Measurements from ENCODE around the gene TMEM72.

TMEM72 gene

GRCh38 chr10:44913350-44914081 lies 2.4 kb downstream of the TMEM72 start:
- H3K36me3 ChIP-seq (ENCODE audit: control insufficient read depth in 5 of 5, insufficient read depth in 5 of 5, low read length in 5 of 5), result no peaks in the 10 kb centered on the region
- no peaks in the 10 kb centered on the region for H3K9me3 ChIP-seq (ENCODE audit: control insufficient read depth in 5 of 5, low read length in 5 of 5)
- peaks cover 0 to 13% (median 8%) of the 10 kb centered on the region in 5 donors for H3K4me1 ChIP-seq (ENCODE audit: control insufficient read depth in 5 of 5, insufficient read depth in 5 of 5, low read length in 5 of 5)
- H3K27ac ChIP-seq (ENCODE audit: low read depth, low read length), result no peak overlapping the region
- peaks cover 0 to 3% (median 0%) of the 10 kb centered on the region in 5 donors for H3K27me3 ChIP-seq (ENCODE audit: control insufficient read depth in 5 of 5, insufficient read depth in 4 of 5, low read length in 5 of 5)
- H3K4me3 ChIP-seq (ENCODE audit: low read depth in 1 of 5, low read length in 5 of 5), result no peak overlapping the region
- H3K9ac ChIP-seq (ENCODE audit: low read length in 5 of 5), result no peak overlapping the region

GRCh38 chr10:44914891-44915290 lies 3.8 kb downstream of the TMEM72 start:
- Histone ChIP-seq H3K4me1 (ENCODE audit: control insufficient read depth in 5 of 5, insufficient read depth in 5 of 5, low read length in 5 of 5) (peaks cover 0 to 10% (median 8%) of the 10 kb centered on the region in 5 donors), H3K9me3 (ENCODE audit: control insufficient read depth in 5 of 5, low read length in 5 of 5) (no peaks in the 10 kb centered on the region), H3K27ac (ENCODE audit: low read depth, low read length) (no peak overlapping the region), H3K27me3 (ENCODE audit: control insufficient read depth in 5 of 5, insufficient read depth in 4 of 5, low read length in 5 of 5) (no peaks in the 10 kb centered on the region), H3K9ac (ENCODE audit: low read length in 5 of 5) (no peak overlapping the region), H3K36me3 (ENCODE audit: control insufficient read depth in 5 of 5, insufficient read depth in 5 of 5, low read length in 5 of 5) (no peaks in the 10 kb centered on the region), H3K4me3 (ENCODE audit: low read depth in 1 of 5, low read length in 5 of 5) (no peak overlapping the region)

GRCh38 chr10:44916429-44916828 lies 5.3 kb downstream of the TMEM72 start:
- H3K9ac ChIP-seq (ENCODE audit: low read length in 5 of 5), result no peak overlapping the region
- no peak overlapping the region for H3K27ac ChIP-seq (ENCODE audit: low read depth, low read length)
- H3K4me1 ChIP-seq (ENCODE audit: control insufficient read depth in 5 of 5, insufficient read depth in 5 of 5, low read length in 5 of 5), result peaks cover 0 to 10% (median 8%) of the 10 kb centered on the region in 5 donors
- no peak overlapping the region for H3K4me3 ChIP-seq (ENCODE audit: low read depth in 1 of 5, low read length in 5 of 5)
- no peaks in the 10 kb centered on the region for H3K9me3 ChIP-seq (ENCODE audit: control insufficient read depth in 5 of 5, low read length in 5 of 5)
- no peaks in the 10 kb centered on the region for H3K27me3 ChIP-seq (ENCODE audit: control insufficient read depth in 5 of 5, insufficient read depth in 4 of 5, low read length in 5 of 5)
- H3K36me3 ChIP-seq (ENCODE audit: control insufficient read depth in 5 of 5, insufficient read depth in 5 of 5, low read length in 5 of 5), result no peaks in the 10 kb centered on the region

- Histone ChIP-seq H3K4me1 (ENCODE audit: control insufficient read depth in 5 of 5, insufficient read depth in 5 of 5, low read length in 5 of 5) (peaks cover 0 to 8% (median 5%) of the 10 kb centered on the region in 5 donors), H3K4me3 (ENCODE audit: low read depth in 1 of 5, low read length in 5 of 5) (no peak overlapping the region), H3K27ac (ENCODE audit: low read depth, low read length) (no peak overlapping the region), H3K9ac (ENCODE audit: low read length in 5 of 5) (no peak overlapping the region), H3K9me3 (ENCODE audit: control insufficient read depth in 5 of 5, low read length in 5 of 5) (no peaks in the 10 kb centered on the region), H3K36me3 (ENCODE audit: control insufficient read depth in 5 of 5, insufficient read depth in 5 of 5, low read length in 5 of 5) (no peaks in the 10 kb centered on the region), H3K27me3 (ENCODE audit: control insufficient read depth in 5 of 5, insufficient read depth in 4 of 5, low read length in 5 of 5) (no peaks in the 10 kb centered on the region)
These were observed 6.7 kb downstream of the TMEM72 start for GRCh38 chr10:44917848-44918247.

- no peaks in the 10 kb centered on the region for H3K4me1 ChIP-seq (ENCODE audit: control insufficient read depth in 5 of 5, insufficient read depth in 5 of 5, low read length in 5 of 5)
- H3K4me3 ChIP-seq (ENCODE audit: low read depth in 1 of 5, low read length in 5 of 5), result no peak overlapping the region
- H3K9me3 ChIP-seq (ENCODE audit: control insufficient read depth in 5 of 5, low read length in 5 of 5), result no peaks in the 10 kb centered on the region
- no peaks in the 10 kb centered on the region for H3K27me3 ChIP-seq (ENCODE audit: control insufficient read depth in 5 of 5, insufficient read depth in 4 of 5, low read length in 5 of 5)
- H3K9ac ChIP-seq (ENCODE audit: low read length in 5 of 5), result no peak overlapping the region
- H3K27ac ChIP-seq (ENCODE audit: low read depth, low read length), result no peak overlapping the region
- no peaks in the 10 kb centered on the region for H3K36me3 ChIP-seq (ENCODE audit: control insufficient read depth in 5 of 5, insufficient read depth in 5 of 5, low read length in 5 of 5)
These were observed 9.1 kb downstream of the TMEM72 start for GRCh38 chr10:44920252-44920651.

- Histone ChIP-seq H3K4me3 (ENCODE audit: low read depth in 1 of 5, low read length in 5 of 5) (no peak overlapping the region), H3K9ac (ENCODE audit: low read length in 5 of 5) (no peak overlapping the region), H3K27ac (ENCODE audit: low read depth, low read length) (no peak overlapping the region), H3K4me1 (ENCODE audit: control insufficient read depth in 5 of 5, insufficient read depth in 5 of 5, low read length in 5 of 5) (no peaks in the 10 kb centered on the region), H3K9me3 (ENCODE audit: control insufficient read depth in 5 of 5, low read length in 5 of 5) (no peaks in the 10 kb centered on the region), H3K27me3 (ENCODE audit: control insufficient read depth in 5 of 5, insufficient read depth in 4 of 5, low read length in 5 of 5) (no peaks in the 10 kb centered on the region), H3K36me3 (ENCODE audit: control insufficient read depth in 5 of 5, insufficient read depth in 5 of 5, low read length in 5 of 5) (no peaks in the 10 kb centered on the region)
These were observed 9.9 kb downstream of the TMEM72 start for GRCh38 chr10:44921061-44921460.

GRCh38 chr10:44921506-44921905 lies 10.4 kb downstream of the TMEM72 start:
- no peak overlapping the region for H3K27ac ChIP-seq (ENCODE audit: low read depth, low read length)
- H3K9ac ChIP-seq (ENCODE audit: low read length in 5 of 5), result no peak overlapping the region
- no peaks in the 10 kb centered on the region for H3K36me3 ChIP-seq (ENCODE audit: control insufficient read depth in 5 of 5, insufficient read depth in 5 of 5, low read length in 5 of 5)
- H3K9me3 ChIP-seq (ENCODE audit: control insufficient read depth in 5 of 5, low read length in 5 of 5), result no peaks in the 10 kb centered on the region
- H3K4me1 ChIP-seq (ENCODE audit: control insufficient read depth in 5 of 5, insufficient read depth in 5 of 5, low read length in 5 of 5), result no peaks in the 10 kb centered on the region
- no peaks in the 10 kb centered on the region for H3K27me3 ChIP-seq (ENCODE audit: control insufficient read depth in 5 of 5, insufficient read depth in 4 of 5, low read length in 5 of 5)
- no peak overlapping the region for H3K4me3 ChIP-seq (ENCODE audit: low read depth in 1 of 5, low read length in 5 of 5)

GRCh38 chr10:44922021-44922420 lies 10.9 kb downstream of the TMEM72 start:
- Histone ChIP-seq H3K4me3 (ENCODE audit: low read depth in 1 of 5, low read length in 5 of 5) (no peak overlapping the region), H3K27ac (ENCODE audit: low read depth, low read length) (no peak overlapping the region), H3K27me3 (ENCODE audit: control insufficient read depth in 5 of 5, insufficient read depth in 4 of 5, low read length in 5 of 5) (no peaks in the 10 kb centered on the region), H3K4me1 (ENCODE audit: control insufficient read depth in 5 of 5, insufficient read depth in 5 of 5, low read length in 5 of 5) (peaks cover 0 to 3% (median 0%) of the 10 kb centered on the region in 5 donors), H3K9me3 (ENCODE audit: control insufficient read depth in 5 of 5, low read length in 5 of 5) (no peaks in the 10 kb centered on the region), H3K9ac (ENCODE audit: low read length in 5 of 5) (no peak overlapping the region), H3K36me3 (ENCODE audit: control insufficient read depth in 5 of 5, insufficient read depth in 5 of 5, low read length in 5 of 5) (no peaks in the 10 kb centered on the region)

- no peak overlapping the region for H3K27ac ChIP-seq (ENCODE audit: low read depth, low read length)
- peaks cover 0 to 10% (median 7%) of the 10 kb centered on the region in 5 donors for H3K4me1 ChIP-seq (ENCODE audit: control insufficient read depth in 5 of 5, insufficient read depth in 5 of 5, low read length in 5 of 5)
- no peaks in the 10 kb centered on the region for H3K9me3 ChIP-seq (ENCODE audit: control insufficient read depth in 5 of 5, low read length in 5 of 5)
- no peaks in the 10 kb centered on the region for H3K36me3 ChIP-seq (ENCODE audit: control insufficient read depth in 5 of 5, insufficient read depth in 5 of 5, low read length in 5 of 5)
- no peak overlapping the region for H3K9ac ChIP-seq (ENCODE audit: low read length in 5 of 5)
- no peak overlapping the region for H3K4me3 ChIP-seq (ENCODE audit: low read depth in 1 of 5, low read length in 5 of 5)
- no peaks in the 10 kb centered on the region for H3K27me3 ChIP-seq (ENCODE audit: control insufficient read depth in 5 of 5, insufficient read depth in 4 of 5, low read length in 5 of 5)
These were observed 11.8 kb downstream of the TMEM72 start for GRCh38 chr10:44922796-44923545.

GRCh38 chr10:44923611-44924010 lies 12.5 kb downstream of the TMEM72 start:
- H3K27ac ChIP-seq (ENCODE audit: low read depth, low read length), result no peak overlapping the region
- H3K9ac ChIP-seq (ENCODE audit: low read length in 5 of 5), result no peak overlapping the region
- no peak overlapping the region for H3K4me3 ChIP-seq (ENCODE audit: low read depth in 1 of 5, low read length in 5 of 5)
- H3K9me3 ChIP-seq (ENCODE audit: control insufficient read depth in 5 of 5, low read length in 5 of 5), result no peaks in the 10 kb centered on the region
- H3K36me3 ChIP-seq (ENCODE audit: control insufficient read depth in 5 of 5, insufficient read depth in 5 of 5, low read length in 5 of 5), result no peaks in the 10 kb centered on the region
- H3K4me1 ChIP-seq (ENCODE audit: control insufficient read depth in 5 of 5, insufficient read depth in 5 of 5, low read length in 5 of 5), result peaks cover 0 to 10% (median 7%) of the 10 kb centered on the region in 5 donors
- H3K27me3 ChIP-seq (ENCODE audit: control insufficient read depth in 5 of 5, insufficient read depth in 4 of 5, low read length in 5 of 5), result no peaks in the 10 kb centered on the region

All from subcutaneous abdominal adipose tissue (tissue), 5 donors.